ENCODE data around the gene GMEB2.
"Not testable (repeated sequence)": the region's sequence is repeated elsewhere in the genome, so short reads cannot be mapped to it uniquely, and the experiment has no call there.

GMEB2 gene

GRCh38 chr20:63571087-63571478, 55.8 kb downstream of the GMEB2 start:
- DNase-seq (ENCODE audit: low spot score): not testable (repeated sequence)

DNA sequence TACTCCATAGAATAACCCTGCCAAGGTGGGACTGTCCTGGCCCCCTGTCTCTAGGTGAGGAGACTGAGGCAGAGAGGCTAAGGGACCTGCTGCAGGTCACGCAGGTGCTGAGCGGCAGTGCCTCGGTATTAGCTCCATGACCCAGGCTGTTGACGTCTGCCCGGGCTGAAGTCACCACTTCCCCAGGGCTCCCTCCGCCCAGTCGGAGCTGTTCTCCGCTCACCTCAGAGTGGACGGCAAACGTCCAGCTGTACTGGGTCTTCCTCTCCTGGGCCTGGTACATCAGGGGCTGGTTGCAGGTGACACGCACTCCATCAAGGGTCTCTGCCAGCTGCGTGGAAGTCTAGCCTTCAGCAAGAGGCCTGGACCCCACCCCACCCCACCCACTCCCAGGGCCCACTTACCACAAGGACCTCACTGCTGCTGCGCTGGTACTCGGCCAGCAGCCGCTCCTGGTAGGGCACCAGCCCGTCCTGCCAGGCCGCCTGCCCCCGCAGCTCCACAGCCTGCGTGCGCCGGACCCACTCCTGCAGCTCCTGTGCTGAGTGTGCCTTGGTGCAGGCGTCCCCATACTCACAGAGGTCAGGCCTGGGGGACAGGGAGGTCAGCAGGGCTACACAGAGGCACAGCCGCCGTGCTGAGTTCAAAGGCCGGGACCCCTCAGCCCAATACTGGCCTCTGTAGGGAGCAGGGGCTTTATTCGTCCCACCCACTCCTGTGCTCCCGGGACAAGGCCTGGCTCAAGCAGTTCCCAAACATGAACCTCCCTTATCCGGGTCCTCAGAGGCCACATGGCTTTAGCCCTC, 56.4 kb downstream of the GMEB2 start:
- no peak for DNase-seq (ENCODE audit: low spot score)

- no peak for DNase-seq (ENCODE audit: low spot score)
Observed at GRCh38 chr20:63568986-63569949, 57.6 kb downstream of the GMEB2 start.

DNA sequence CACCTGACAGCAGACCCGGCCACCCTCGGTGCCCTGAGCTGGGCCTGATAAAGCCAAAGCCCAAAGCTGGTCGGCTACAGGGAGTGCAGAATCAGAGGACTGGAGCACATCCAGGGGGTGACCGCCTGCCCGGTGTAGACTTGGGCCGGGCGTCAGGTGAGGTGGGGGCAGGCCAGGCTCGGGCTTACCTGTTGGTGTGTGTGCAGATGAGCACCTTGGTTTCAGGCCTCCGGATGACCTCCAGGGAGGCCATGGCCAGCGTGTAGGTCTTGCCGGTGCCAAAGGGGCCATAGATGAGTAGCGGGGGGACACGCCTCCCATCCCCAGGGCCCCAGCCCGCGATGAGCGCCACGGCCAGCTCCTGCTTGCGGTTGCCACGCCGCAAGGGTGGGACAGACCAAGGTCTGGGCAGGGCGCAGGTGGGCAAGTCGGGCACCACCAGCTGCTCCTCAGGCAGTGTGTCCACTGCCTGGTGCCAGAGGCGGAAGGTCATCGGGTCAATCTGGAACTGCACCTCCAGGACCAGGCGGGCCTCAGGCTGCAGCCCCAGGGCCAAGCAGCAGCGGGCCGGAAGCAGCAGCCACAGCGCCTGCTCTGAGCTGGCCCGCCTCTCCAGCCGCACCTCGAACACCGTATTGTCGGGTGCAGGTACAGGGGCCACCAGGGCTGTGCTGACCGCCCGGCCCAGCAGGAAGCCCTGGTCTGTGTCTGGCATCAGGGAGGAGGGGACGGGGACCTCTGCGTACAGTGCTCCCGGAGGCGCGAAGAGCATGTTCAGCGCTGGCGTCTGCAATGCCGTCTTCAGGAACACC, 58.5 kb downstream of the GMEB2 start:
- DNase-seq (ENCODE audit: low spot score): no peak

DNA sequence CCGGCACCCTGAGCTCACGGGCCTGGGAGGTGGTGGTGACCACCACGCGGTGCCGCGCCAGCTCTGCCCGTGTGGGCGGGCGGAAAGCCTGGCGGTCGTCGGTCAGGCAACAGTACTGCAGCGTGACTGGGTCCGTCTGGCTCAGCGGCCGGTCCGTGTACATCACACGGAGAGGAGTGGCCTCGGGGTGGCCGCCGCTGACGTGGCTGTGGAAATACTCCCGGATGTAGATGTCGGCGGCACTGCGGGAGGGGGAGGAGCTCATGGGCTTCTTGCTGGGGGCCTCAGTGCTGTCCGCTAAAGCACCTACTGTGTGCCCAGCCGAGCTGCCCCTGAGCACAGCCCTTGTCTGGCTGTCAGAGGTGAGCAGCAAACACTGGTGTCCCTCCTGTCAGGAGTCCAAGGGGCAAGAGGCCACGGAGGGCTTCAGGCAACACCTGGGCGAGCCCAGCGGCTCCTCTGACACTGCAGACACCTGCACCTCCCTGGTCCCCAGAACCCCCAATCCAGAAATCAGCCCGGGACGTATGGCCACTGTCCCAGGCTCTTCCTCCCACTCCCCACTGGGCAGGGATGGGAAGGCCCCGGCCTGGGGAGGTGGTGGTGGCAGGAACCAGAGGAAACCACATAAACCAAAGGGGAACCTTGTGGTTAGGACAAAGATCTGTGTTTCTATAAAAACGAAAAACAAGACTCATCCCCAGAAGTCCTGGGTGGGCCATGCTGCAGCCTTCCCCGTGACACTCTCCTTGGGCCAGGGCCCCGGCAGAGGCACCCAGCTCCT, 59.3 kb downstream of the GMEB2 start:
- DNase-seq (ENCODE audit: low spot score): peak; percentile 53

GRCh38 chr20:63567136-63567385, 59.8 kb downstream of the GMEB2 start:
- DNase-seq (ENCODE audit: low spot score): no peak

- DNase-seq (ENCODE audit: low spot score): no peak
Observed at GRCh38 chr20:63566395-63567135, 60.3 kb downstream of the GMEB2 start.

DNA sequence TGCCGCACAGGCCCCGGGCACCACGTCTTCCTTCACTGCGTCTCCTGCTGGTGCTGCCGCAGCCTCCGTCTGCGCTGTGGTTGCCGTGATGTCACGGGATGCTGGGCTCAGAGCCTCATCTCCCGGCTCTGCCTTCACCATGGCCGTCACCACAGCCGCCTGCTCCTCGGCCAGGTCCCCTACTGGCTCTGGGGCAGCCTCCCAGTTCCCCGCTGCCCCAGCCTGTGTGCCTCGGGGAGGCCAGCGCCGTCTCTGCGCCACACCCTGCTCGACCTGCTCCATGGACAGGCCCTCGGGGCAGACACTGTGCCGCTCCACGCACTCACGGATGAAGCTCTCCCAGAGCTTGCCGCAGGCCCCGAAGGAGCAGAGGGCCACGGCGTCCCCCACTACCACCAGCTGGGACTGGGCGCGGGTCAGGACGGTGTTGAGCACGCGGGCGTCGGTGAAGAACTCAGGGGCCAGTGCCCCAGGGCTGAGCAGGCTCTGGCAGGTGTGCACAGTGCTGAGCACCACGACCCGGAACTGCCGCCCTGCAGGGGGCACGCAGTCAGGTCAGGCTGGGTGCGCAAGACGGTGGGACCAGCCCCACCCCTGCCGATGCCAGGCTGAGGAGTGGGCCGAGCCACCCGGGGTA, 61.1 kb downstream of the GMEB2 start:
- DNase-seq (ENCODE audit: low spot score): no peak

GRCh38 chr20:63565021-63565698, 61.7 kb downstream of the GMEB2 start:
- DNase-seq (ENCODE audit: low spot score): no peak

DNA sequence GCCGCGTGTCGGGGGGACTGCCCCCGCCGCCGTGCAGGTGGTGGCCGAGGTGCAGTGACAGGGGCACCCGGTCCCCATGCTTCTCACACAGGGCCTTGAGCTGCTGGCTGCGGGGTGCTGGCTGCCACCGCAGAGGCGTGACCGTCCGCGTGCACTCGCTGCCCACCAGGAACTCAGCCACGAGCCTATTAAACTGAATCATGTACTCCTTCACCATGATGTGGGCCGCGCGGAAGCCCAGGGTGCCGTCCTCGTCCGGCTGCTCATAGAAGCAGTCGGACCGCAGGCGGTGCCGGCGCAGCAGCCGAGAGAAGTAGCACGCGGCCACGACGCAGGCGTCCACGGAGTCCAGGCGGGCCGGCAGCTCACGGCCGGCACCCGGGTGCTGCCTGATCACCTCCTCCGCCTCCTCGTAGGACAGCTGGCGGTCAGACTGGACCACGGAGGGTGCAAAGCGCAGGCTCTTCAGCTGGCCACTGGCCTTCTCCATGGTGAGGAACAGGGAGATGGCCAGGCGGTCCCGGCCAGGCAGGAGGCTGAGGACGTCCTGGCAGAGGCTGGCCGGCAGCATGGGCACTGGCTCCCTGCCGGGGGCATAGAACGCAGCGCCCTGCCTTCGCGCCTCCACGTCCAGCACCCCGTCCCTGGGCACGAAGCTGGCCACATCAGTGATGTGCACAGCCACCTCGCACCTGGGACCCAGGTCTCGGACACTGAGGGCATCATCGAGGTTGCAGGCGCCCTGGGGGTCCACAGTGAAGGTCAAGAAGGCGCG, 62.7 kb downstream of the GMEB2 start:
- no peak for DNase-seq (ENCODE audit: low spot score)

DNA sequence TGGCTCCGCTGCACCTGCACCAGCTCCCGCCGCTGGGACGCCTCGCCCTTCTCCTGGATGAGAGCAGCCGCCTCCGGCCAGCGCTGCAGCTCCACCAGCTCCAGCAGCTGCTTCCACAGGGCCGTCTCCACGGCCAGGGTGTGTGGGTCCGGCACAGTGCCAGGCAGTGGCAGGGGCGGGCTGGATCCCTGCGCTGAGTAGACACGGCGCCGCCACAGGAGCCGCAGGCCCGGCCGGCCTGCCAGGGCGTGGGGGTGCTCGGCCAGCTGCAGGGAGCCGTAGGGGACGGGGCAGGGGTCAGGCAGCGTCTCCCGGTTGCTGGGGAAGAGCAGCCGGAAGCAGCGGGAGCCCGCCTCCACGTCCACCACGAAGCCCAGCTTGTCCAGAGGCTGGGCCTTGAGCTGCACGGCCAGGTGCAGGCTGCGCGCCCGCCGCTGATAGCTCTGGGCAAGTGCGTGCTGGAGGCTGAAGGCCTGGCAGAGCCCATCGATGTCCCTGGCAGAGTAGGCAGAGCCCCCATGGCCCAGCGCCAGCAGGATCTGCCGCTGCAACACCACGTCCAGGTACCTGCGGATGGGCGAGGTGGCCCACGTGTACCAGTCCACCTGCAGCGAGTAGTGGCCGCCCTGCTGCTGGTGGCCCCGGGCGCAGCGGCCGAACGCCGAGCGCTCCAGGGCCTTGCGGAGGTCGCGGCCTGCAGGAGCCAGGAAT, 63.5 kb downstream of the GMEB2 start:
- no peak for DNase-seq (ENCODE audit: low spot score)

DNA sequence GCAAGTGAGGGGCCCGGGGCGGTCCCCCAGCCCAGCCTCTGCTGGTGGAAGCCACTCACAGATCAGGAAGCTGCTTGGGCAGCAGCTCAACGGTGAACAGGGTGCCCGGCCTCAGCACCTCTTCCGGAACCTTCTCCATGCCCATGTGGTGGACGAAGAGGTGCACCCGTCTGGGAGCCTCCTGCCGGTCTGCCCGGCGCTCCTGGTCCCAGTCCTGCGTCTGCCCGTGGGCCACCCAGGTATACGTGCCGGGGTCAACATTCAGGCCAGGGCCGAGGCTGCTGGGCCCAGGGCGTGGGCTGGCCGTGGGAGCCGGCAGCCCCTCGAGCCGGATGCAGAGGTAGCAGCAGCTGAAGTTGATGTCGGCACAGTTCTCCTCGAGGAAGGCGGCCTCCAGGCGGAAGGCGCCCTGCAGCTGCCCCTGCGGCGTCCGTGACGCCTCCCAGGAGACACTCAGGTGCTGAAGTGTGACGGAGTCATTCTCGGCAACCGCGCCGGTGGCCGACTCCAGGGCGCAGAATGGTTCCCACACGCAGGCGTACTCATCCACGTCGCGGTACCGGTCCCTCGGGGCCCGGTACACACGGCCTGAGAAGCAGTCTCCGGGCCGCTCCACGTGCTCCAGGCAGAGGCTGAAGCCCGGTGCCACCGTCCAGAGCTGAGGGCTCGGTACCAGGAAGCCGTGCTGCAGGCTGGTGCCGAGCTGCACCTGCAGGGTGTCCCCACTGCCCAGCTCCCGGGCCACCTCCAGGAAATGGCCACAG, 64.3 kb downstream of the GMEB2 start:
- no peak for DNase-seq (ENCODE audit: low spot score)

DNA sequence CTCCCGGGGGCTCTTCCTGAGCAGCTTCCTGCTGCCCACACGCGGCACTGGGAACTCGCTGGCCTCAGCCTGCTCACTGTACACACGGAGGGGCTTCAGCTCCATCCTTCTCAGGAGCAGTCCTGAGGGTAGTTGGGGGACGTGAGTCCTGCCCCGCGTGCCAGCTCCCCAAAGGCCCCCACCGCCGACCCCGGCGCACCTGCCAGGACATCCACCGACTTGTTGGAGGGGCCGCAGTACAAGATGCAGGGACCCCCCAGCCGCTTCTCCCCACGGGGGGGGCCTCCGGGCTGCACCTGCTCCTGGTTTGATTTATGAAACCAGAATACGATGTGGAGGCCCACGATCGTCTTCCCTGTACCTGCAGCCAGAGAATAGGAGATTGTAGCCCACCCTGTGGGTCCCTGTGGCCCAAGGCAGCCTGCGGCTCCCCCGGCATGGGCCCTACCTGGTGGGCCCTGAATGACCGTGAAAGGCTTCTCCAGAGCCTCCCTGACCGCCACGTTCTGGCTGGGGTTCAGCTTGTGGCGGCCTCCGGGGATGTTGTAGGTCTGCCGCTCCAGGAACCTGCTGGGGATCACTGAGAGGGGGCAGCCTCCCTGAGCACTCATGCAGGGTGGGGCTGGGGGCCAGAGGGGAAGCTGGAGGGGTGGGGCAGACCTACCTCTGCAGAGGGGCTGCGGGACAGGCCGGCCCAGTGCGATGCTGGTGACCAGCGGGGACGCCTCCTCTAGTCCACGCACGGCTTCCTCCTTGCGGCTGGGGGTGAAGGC, 65.1 kb downstream of the GMEB2 start:
- no peak for DNase-seq (ENCODE audit: low spot score)

- DNase-seq (ENCODE audit: low spot score): no peak
Observed at GRCh38 chr20:63560856-63561609, 65.9 kb downstream of the GMEB2 start.

GRCh38 chr20:63560333-63560805, 66.5 kb downstream of the GMEB2 start:
- no peak for DNase-seq (ENCODE audit: low spot score)

Measured in CD4-positive, alpha-beta T cell treated with Interleukin-15 for 4 hours (primary cell).